Lower lobe of right lung (tissue), 2 donors: ENCODE measurements around the gene OR10Z1. TPM values are rescaled to one million over a fixed set of nuclear protein-coding genes. Genes with fewer than 3 reads are reported as not detected.

Experiments used
- ATAC-seq, 2 donors: fragments of 200-7000 bp; cut with Tn5 transposase; one replicate each; pipeline ENCODE4 v1.9.1; 2020 to 2022; ENCODE audit warnings: mild to moderate bottlenecking in 2 of 2, moderate library complexity in 2 of 2
- DNase-seq: peaks from one replicate; pipeline ENCODE4 v3.0.0-alpha.2; 2020
- H3K27ac ChIP-seq: fragments of 200-600 bp; one replicate; pipeline ENCODE4 v1.8.0; 2022
- H3K27me3 ChIP-seq: fragments of 200-600 bp; one replicate; pipeline ENCODE4 v1.8.0; 2022; ENCODE audit warnings: low read depth
- H3K36me3 ChIP-seq: fragments of 200-600 bp; one replicate; pipeline ENCODE4 v1.8.0; 2022; ENCODE audit warnings: mild to moderate bottlenecking
- H3K4me1 ChIP-seq: fragments of 200-600 bp; one replicate; pipeline ENCODE4 v1.8.0; 2022
- H3K4me3 ChIP-seq: fragments of 200-600 bp; one replicate; pipeline ENCODE4 v1.8.0; 2022; ENCODE audit warnings: mild to moderate bottlenecking
- H3K9me3 ChIP-seq: fragments of 200-600 bp; one replicate; pipeline ENCODE4 v1.8.0; 2022
- intact Hi-C: fragments of 100-400 bp; cut with DNase I; formaldehyde crosslinking; loops from one replicate; pipeline ENCODE4 v1.11.0; 2022
- total RNA-seq: library from RNA; stranded (reverse); fragmentation: NEBNext Ultra II Directional; extraction: Animal tissue kit (Norgen Biotek cat#: 25700); gene quantifications from one replicate; pipeline ENCODE4 v1.2.1, GENCODE V29; 2021
- TF ChIP-seq, protein P1 (sequence below): fragments of 200-600 bp; IDR thresholded peaks from one replicate; pipeline ENCODE4 v1.8.0; 2022; ENCODE audit warnings: antibody characterized with exemption, mild to moderate bottlenecking
- donor health status: DM: no; HTN: yes; CAD: no; lungs with severe emphysema.

OR10Z1 gene
- total RNA-seq, 1 donor from 2014 or later: not detected

DNA sequence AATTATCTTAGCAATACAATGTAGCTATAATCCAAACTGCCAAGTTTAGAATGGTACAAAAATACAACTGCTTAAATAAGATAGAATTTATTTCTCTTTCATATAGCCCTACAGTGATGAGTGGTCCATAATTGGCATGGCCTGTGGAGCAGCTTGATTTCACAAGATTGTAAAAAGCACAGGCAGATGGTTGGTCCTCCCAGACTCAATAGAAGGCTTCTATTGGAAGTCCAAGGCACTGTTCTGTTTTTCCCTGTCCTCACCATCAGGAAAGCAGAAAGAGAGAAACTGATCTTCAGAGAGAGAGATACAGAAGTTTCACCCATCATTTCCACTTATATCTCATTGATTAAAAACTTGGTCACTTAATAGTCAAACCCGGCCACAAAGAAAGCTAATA lies 32.8 kb upstream of the OR10Z1 start:
- H3K4me1 ChIP-seq: no peaks in the 10 kb centered on the region
- H3K9me3 ChIP-seq: no peaks in the 10 kb centered on the region
- H3K36me3 ChIP-seq: no peaks in the 10 kb centered on the region
- no peak overlapping the region for H3K27ac ChIP-seq
- no peak for ATAC-seq
- H3K4me3 ChIP-seq: no peak overlapping the region
- no peak for DNase-seq
- TF ChIP-seq, protein P1, sequence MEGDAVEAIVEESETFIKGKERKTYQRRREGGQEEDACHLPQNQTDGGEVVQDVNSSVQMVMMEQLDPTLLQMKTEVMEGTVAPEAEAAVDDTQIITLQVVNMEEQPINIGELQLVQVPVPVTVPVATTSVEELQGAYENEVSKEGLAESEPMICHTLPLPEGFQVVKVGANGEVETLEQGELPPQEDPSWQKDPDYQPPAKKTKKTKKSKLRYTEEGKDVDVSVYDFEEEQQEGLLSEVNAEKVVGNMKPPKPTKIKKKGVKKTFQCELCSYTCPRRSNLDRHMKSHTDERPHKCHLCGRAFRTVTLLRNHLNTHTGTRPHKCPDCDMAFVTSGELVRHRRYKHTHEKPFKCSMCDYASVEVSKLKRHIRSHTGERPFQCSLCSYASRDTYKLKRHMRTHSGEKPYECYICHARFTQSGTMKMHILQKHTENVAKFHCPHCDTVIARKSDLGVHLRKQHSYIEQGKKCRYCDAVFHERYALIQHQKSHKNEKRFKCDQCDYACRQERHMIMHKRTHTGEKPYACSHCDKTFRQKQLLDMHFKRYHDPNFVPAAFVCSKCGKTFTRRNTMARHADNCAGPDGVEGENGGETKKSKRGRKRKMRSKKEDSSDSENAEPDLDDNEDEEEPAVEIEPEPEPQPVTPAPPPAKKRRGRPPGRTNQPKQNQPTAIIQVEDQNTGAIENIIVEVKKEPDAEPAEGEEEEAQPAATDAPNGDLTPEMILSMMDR: no peak
- H3K27me3 ChIP-seq: no peaks in the 10 kb centered on the region
- intact Hi-C loops: no loop called here

DNA sequence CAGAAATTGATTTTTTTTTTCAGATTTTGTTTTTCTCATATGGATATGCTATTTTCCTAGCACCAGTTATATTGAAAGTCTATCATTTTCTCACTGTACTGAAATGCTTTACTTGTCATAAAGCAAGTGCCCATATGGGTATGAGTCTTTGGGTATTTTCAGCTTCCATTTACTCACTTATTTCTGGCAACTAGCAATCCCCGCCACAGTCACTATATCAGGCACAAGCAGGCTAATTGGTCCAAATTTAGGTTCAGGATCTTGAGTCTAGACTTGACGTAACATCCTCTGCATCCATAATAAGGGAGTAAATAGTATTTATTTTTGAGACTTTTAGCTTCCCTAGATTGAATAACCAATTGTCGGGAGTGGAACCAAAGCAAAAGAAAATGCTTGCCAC lies 27.5 kb upstream of the OR10Z1 start:
- no peak overlapping the region for H3K27ac ChIP-seq
- H3K27me3 ChIP-seq: no peaks in the 10 kb centered on the region
- TF ChIP-seq, protein P1: no peak
- DNase-seq (no peak), ATAC-seq (no peak)
- H3K36me3 ChIP-seq: no peaks in the 10 kb centered on the region
- intact Hi-C loops: no loop called here
- no peak overlapping the region for H3K4me3 ChIP-seq
- no peaks in the 10 kb centered on the region for H3K9me3 ChIP-seq
- no peaks in the 10 kb centered on the region for H3K4me1 ChIP-seq

DNA sequence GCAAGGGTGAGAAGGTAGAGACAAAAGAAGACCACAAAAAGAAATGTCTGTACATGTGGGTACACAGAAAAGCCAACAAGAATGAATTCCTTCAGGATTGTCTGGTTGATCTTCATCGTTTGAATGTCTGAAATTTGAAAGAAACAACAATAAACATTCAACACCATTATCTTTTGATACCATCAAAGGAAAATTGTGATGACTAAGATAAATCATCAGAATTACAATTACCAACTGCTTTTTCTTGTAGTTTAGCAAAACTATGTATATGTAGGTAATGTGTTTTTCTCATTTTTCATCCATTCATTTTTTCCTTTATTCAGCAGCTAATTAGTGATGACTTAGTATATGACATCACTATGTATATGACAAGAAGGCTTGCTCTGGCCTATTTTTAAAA lies 25.3 kb upstream of the OR10Z1 start, which contains the start of gene OR10X1:
OR10X1 (minus strand) TSS at position 167 of the 400 bp plus-strand sequence; CDS start at position 167, 0 bp downstream.
- TF ChIP-seq, protein P1: no peak
- no peak for DNase-seq
- Histone ChIP-seq H3K36me3 (no peaks in the 10 kb centered on the region), H3K27ac (no peak within 1 kb of the TSS), H3K27me3 (no peaks in the 10 kb centered on the region), H3K4me1 (no peaks in the 10 kb centered on the region), H3K9me3 (no peaks in the 10 kb centered on the region), H3K4me3 (no peak within 1 kb of the TSS)
- no peak for ATAC-seq
- intact Hi-C loops: no loop called here

DNA sequence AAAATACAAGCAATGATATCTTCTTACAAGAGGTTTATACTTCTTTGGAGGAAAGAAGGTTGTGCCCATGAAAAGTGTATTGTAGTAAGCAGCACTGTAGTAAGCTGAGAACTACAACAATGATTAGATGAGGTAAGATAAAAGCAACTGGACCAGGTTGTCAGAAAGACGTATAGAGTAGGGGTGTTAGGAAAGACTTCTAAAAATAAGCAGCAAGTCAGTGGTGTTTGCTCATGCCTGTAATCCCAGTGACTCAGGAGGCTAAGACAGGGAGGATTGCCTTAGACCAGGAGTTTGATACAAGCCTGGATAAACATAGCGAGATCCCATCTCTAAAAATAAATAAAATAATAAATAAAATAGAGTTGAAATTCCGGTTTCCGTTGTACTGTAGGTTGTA lies 21.1 kb upstream of the OR10Z1 start:
- intact Hi-C loops: no loop called here
- Histone ChIP-seq H3K4me1 (no peaks in the 10 kb centered on the region), H3K27me3 (no peaks in the 10 kb centered on the region), H3K36me3 (no peaks in the 10 kb centered on the region), H3K4me3 (no peak overlapping the region), H3K9me3 (peaks cover 5% of the 10 kb centered on the region), H3K27ac (no peak overlapping the region)
- ATAC-seq: no peak
- TF ChIP-seq, protein P1: no peak
- no peak for DNase-seq

- H3K36me3 ChIP-seq: no peaks in the 10 kb centered on the region
- ATAC-seq (no peak), DNase-seq (no peak)
- H3K4me3 ChIP-seq: no peak overlapping the region
- no peaks in the 10 kb centered on the region for H3K27me3 ChIP-seq
- no peaks in the 10 kb centered on the region for H3K4me1 ChIP-seq
- H3K9me3 ChIP-seq: peaks cover 5% of the 10 kb centered on the region
- intact Hi-C loops: no loop called here
- TF ChIP-seq, protein P1: no peak
- no peak overlapping the region for H3K27ac ChIP-seq
Measured at GRCh38 chr1:158586942-158587341, 18.1 kb upstream of the OR10Z1 start.

DNA sequence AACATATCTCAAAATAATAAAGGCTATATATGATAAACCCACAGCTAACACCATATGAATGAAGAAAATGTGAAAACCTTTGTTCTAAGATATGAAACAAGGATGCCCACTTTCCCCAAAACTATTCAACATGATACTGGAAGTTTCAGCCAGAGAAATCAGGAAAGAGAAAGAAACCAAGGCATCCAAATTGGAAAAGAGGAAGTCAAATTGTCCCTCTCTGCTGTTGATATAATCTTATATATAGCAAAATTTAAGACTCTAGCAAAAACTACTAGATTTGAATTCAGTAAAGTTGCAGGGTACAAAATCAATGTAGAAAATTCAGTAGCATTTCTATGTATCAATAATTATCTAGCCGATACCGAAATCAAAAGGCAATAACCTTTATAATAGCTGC lies 4.3 kb upstream of the OR10Z1 start:
- no peak for ATAC-seq
- intact Hi-C loops: no loop called here

More for the DNA sequence above, 4.3 kb upstream of the OR10Z1 start:
- H3K36me3 ChIP-seq: no peaks in the 10 kb centered on the region
- H3K27ac ChIP-seq: no peak overlapping the region
- peaks cover 5% of the 10 kb centered on the region for H3K9me3 ChIP-seq
- DNase-seq: no peak
- H3K4me3 ChIP-seq: no peak overlapping the region
- H3K4me1 ChIP-seq: no peaks in the 10 kb centered on the region
- no peaks in the 10 kb centered on the region for H3K27me3 ChIP-seq
- TF ChIP-seq, protein P1: no peak
